HepG2 (cell line): Measurements from ENCODE around the gene HEXA. TPM values are rescaled to one million over a fixed set of nuclear protein-coding genes. Genes with fewer than 3 reads are reported as not detected.

Source experiments
- ATAC-seq: fragments of 200-7000 bp; cut with Tn5 transposase; 3 replicates; pipeline ENCODE4 v1.9.1; 2020; ENCODE audit warnings: mild to moderate bottlenecking, moderate library complexity
- BruUV-seq: library from RNA; stranded (reverse); fragments of 400-500 nt; replicated peaks from 2 replicates; lab custom pipeline; 2021; lab: Mats Ljungman, UMichigan
- CTCF ChIA-PET: fragments of 300-600 bp; formaldehyde crosslinking; extraction: SDS; loops from one replicate; lab custom pipeline; 2021; ENCODE audit warnings: low total read pairs, inconsistent platforms, low intra/inter-chr PET ratio; lab: Yijun Ruan, JAX
- POLR2A ChIA-PET: fragments of 350-600 bp; sonication (Branson Sonifier 250); formaldehyde crosslinking; loops from one replicate; lab custom pipeline; 2020; ENCODE audit warnings: antibody characterized with exemption, inconsistent platforms; lab: Yijun Ruan, JAX
- DNase-seq: peaks from one replicate; pipeline ENCODE4 v3.0.0-alpha.2; 2015; ENCODE audit warnings: low spot score
- FAIRE-seq: peaks from 3 replicates; lab custom pipeline; 2011; peaks lifted over from hg19 to GRCh38; lab: Jason Lieb, UNC
- H2AFZ ChIP-seq: one replicate; pipeline ENCODE4 v1.6.1; 2011; ENCODE audit warnings: low read length, inconsistent platforms
- H3K27ac ChIP-seq: fragments of 300-600 bp; 3 replicates; pipeline ENCODE4 v1.8.0; 2011; ENCODE audit warnings: mixed run types, mild to moderate bottlenecking, mixed read lengths, low read length, inconsistent platforms; ENCODE audit not compliant: insufficient read depth; ENCODE audit errors: extremely low read length
- H3K27me3 ChIP-seq, 2 experiments: fragments of 200-600 bp in 1 of 2; 2 replicates in 1 of 2; 3 replicates in 1 of 2; pipeline versions ENCODE4 v1.6.0 to v1.8.0; 2011; ENCODE audit warnings: low read length in 2 of 2, mild to moderate bottlenecking in 2 of 2, moderate library complexity in 2 of 2, inconsistent platforms in 1 of 2; ENCODE audit not compliant: insufficient read depth in 2 of 2, control insufficient read depth in 1 of 2
- H3K36me3 ChIP-seq, 2 experiments: fragments of 200-600 bp in 1 of 2; replicated peaks in 1 of 2; 2 replicates in 1 of 2; 3 replicates in 1 of 2; pipeline versions ENCODE4 v1.5.1 to v1.8.0; 2011; ENCODE audit warnings: low read length in 2 of 2, inconsistent platforms in 1 of 2; ENCODE audit not compliant: insufficient read depth in 2 of 2, control insufficient read depth in 1 of 2
- H3K4me1 ChIP-seq: 2 replicates; pipeline ENCODE4 v1.5.1; 2012; ENCODE audit warnings: low read length, inconsistent platforms; ENCODE audit not compliant: insufficient read depth
- H3K4me2 ChIP-seq: 2 replicates; pipeline ENCODE4 v1.6.0; 2011; ENCODE audit warnings: low read depth, low read length, inconsistent platforms
- H3K4me3 ChIP-seq, 3 experiments: fragments of 200-600 bp in 1 of 3; sonication (generic), shearing (Covaris generic) in 1 of 3; replicated peaks in 1 of 3; 2 replicates each; pipeline ENCODE4 v1.5.1; 2011 to 2016; ENCODE audit warnings: low read length in 3 of 3, inconsistent platforms in 2 of 3, low read depth in 2 of 3, mild to moderate bottlenecking in 2 of 3, control low read depth in 1 of 3, mixed read lengths in 1 of 3; ENCODE audit not compliant: insufficient read depth in 1 of 3
- H3K79me2 ChIP-seq: one replicate; pipeline ENCODE4 v1.6.1; 2011; ENCODE audit warnings: low read length, inconsistent platforms; ENCODE audit not compliant: insufficient read depth
- H3K9ac ChIP-seq: 2 replicates; pipeline ENCODE4 v1.6.0; 2011; ENCODE audit warnings: mild to moderate bottlenecking, low read depth, low read length, inconsistent platforms; ENCODE audit not compliant: insufficient read depth
- H3K9me3 ChIP-seq: 2 replicates; pipeline ENCODE4 v1.5.1; 2012; ENCODE audit warnings: mild to moderate bottlenecking, low read length
- H4K20me1 ChIP-seq: 2 replicates; pipeline ENCODE4 v1.6.0; 2011; ENCODE audit warnings: inconsistent platforms, mild to moderate bottlenecking, low read length, moderate library complexity; ENCODE audit not compliant: insufficient read depth
- ATRX ChIP-seq: sonication (generic); formaldehyde crosslinking; IDR thresholded peaks from 2 replicates; pipeline ENCODE4 v1.4.0; 2020; ENCODE audit warnings: missing genetic modification reagents, borderline replicate concordance
- HDAC2 ChIP-seq: sonication (generic); formaldehyde crosslinking; IDR thresholded peaks from 2 replicates; pipeline ENCODE4 v1.4.0; 2020; ENCODE audit warnings: missing genetic modification reagents
- HNF4A ChIP-seq: sonication (generic); formaldehyde crosslinking; IDR thresholded peaks from 2 replicates; pipeline ENCODE4 v1.4.0; 2020; ENCODE audit warnings: missing genetic modification reagents
- JDP2 ChIP-seq: sonication (generic); formaldehyde crosslinking; IDR thresholded peaks from 2 replicates; pipeline ENCODE4 v1.8.1; 2022; ENCODE audit warnings: missing genetic modification reagents, borderline replicate concordance
- RCOR2 ChIP-seq: IDR thresholded peaks from 2 replicates; pipeline ENCODE4 v1.6.1; 2016; ENCODE audit warnings: missing biosample characterization, missing genetic modification reagents
- SMARCC2 ChIP-seq: fragments of 450-650 bp; IDR thresholded peaks from 2 replicates; pipeline ENCODE4 v1.6.1; 2017; ENCODE audit warnings: antibody characterized with exemption, mild to moderate bottlenecking
- SP4 ChIP-seq: sonication (generic); formaldehyde crosslinking; IDR thresholded peaks from 2 replicates; pipeline ENCODE4 v1.8.1; 2023; ENCODE audit warnings: mild to moderate bottlenecking, missing genetic modification reagents
- ZNF12 ChIP-seq: sonication (generic); formaldehyde crosslinking; IDR thresholded peaks from 2 replicates; pipeline ENCODE4 v1.5.0; 2020; ENCODE audit warnings: missing genetic modification reagents
- ZNF224 ChIP-seq: sonication (generic); formaldehyde crosslinking; IDR thresholded peaks from 2 replicates; pipeline ENCODE4 v1.5.0; 2020; ENCODE audit warnings: mild to moderate bottlenecking, missing genetic modification reagents
- ZNF232 ChIP-seq: sonication (generic); formaldehyde crosslinking; IDR thresholded peaks from 2 replicates; pipeline ENCODE4 v1.4.0; 2020; ENCODE audit warnings: missing genetic modification reagents, borderline replicate concordance
- ZNF678 ChIP-seq: sonication (generic); formaldehyde crosslinking; IDR thresholded peaks from 2 replicates; pipeline ENCODE4 v1.4.0; 2020; ENCODE audit warnings: mild to moderate bottlenecking, missing genetic modification reagents
- ZNF816 ChIP-seq: sonication (generic); formaldehyde crosslinking; IDR thresholded peaks from 2 replicates; pipeline ENCODE4 v1.8.0; 2022; ENCODE audit warnings: missing genetic modification reagents, mild to moderate bottlenecking, borderline replicate concordance
- WGBS: methylation state at CpG from one replicate; pipeline ENCODE4 v1.1.6; 2017; ENCODE audit warnings: low lambda C conversion rate; 5-methylcytosine and 5-hydroxymethylcytosine counted together
- in situ Hi-C: cut with HindIII; loops from 2 replicates; pipeline ENCODE4 v1.10.0; 2017; ENCODE audit warnings: low pct_unique_long_range_greater_than_20kb; ENCODE audit not compliant: extremely low pct_ligation_motif_present
- intact Hi-C: fragments of 100-400 bp; cut with micrococcal nuclease; formaldehyde crosslinking; loops from one replicate; pipeline ENCODE4 v1.10.0; 2022; ENCODE audit not compliant: unreplicated experiment
- polyA plus RNA-seq, 8 experiments: library from polyadenylated mRNA; depleted of rRNA in 3 of 8; stranded (reverse) in 7 of 8; unstranded in 1 of 8; fragments of >200 nt; fragmentation: Illumina TruSeq in 4 of 8; extraction: Trizol in 4 of 8; gene quantifications; 2 replicates each; pipeline versions ENCODE4 v1.2.1 to v1.2.3, GENCODE V29; 2011 to 2016; ENCODE audit warnings: low read depth in 4 of 8, missing spikeins in 1 of 8, mixed read lengths in 1 of 8; ENCODE audit not compliant: insufficient read depth in 1 of 8
- total RNA-seq, 5 experiments: library from RNA; depleted of rRNA; stranded (reverse); fragments of >200 nt; fragmentation: Illumina TruSeq; extraction: Trizol; gene quantifications; 2 replicates each; pipeline ENCODE4 v1.2.3, GENCODE V29; 2016; ENCODE audit warnings: low read depth in 1 of 5
- TF ChIP-seq, protein P1 (sequence below): sonication (generic); formaldehyde crosslinking; IDR thresholded peaks from 2 replicates; pipeline ENCODE4 v1.8.1; 2022; ENCODE audit warnings: mild to moderate bottlenecking, missing genetic modification reagents

Gene HEXA
- total and polyA plus RNA-seq, 2 of the 13 experiments (the other 11 are each of a cell fraction or from before 2014, with no cell fraction given) = 106 to 219 TPM

DNA sequence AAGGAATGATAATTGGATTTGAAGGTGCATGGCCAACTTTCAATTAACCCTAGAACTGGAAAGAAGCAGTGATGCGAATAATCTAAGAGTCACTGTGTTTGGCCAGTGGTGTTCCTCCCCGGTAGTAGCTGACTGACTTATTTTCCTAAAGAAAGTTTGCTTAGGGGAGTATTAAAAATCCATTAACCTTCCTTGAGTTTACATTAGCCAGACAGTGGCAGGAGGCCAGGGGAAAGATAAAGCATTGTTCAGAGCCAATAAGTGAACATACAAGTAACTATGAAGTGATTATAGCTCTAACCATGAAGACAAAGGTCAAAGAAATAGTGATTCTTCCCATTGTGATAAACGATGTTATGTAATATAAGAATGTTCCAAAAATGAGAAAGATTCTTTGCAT lies 13.4 kb upstream of the HEXA start:
- H2AFZ ChIP-seq = no peak overlapping the region
- H3K4me2 ChIP-seq = no peak overlapping the region
- H4K20me1 ChIP-seq = no peaks in the 10 kb centered on the region
- FAIRE-seq = no peak
- no peaks in the 10 kb centered on the region for H3K36me3 ChIP-seq
- no peak overlapping the region for H3K9ac ChIP-seq
- no TSS peak for BruUV-seq
- no peak overlapping the region for H3K27ac ChIP-seq
- TF ChIP-seq RCOR2 (CRISPR knock-in tag) (no peak), ZNF678 (CRISPR knock-in tag) (no peak), HNF4A (CRISPR knock-in tag) (no peak), ZNF232 (CRISPR knock-in tag) (no peak), SP4 (CRISPR knock-in tag) (no peak), ZNF224 (no peak), ATRX (no peak), ZNF12 (CRISPR knock-in tag) (no peak), SMARCC2 (no peak), ZNF816 (CRISPR knock-in tag) (no peak), HDAC2 (CRISPR knock-in tag) (no peak), JDP2 (CRISPR knock-in tag) (no peak)
- TF ChIP-seq, protein P1, sequence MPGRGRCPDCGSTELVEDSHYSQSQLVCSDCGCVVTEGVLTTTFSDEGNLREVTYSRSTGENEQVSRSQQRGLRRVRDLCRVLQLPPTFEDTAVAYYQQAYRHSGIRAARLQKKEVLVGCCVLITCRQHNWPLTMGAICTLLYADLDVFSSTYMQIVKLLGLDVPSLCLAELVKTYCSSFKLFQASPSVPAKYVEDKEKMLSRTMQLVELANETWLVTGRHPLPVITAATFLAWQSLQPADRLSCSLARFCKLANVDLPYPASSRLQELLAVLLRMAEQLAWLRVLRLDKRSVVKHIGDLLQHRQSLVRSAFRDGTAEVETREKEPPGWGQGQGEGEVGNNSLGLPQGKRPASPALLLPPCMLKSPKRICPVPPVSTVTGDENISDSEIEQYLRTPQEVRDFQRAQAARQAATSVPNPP (CRISPR knock-in tag) = no peak
- TF ChIP-seq, all 625 proteins: peak for 0
- WGBS = 7% methylated on average over 3 of the region's 3 CpGs
- DNase-seq = no peak
- POLR2A ChIA-PET = interaction anchor here (1.0 kb wide), 1 partner anchor 14 kb away, joined by 3 read pairs; the partner anchor contains the start of gene HEXA
- CTCF ChIA-PET = no interaction called here
- no peaks in the 10 kb centered on the region for H3K4me1 ChIP-seq
- H3K27me3 ChIP-seq = peaks cover 0 to 13% of the 10 kb centered on the region in 2 experiments; a peak in 2 of 5 replicates
- ATAC-seq = no peak
- no peaks in the 10 kb centered on the region for H3K9me3 ChIP-seq
- no peak overlapping the region for H3K4me3 ChIP-seq
- intact Hi-C loops (no loop called here), in situ Hi-C loops (no loop called here)
- no peaks in the 10 kb centered on the region for H3K79me2 ChIP-seq
